Bronchial epithelial cell (primary cell): ENCODE results near the gene SDF4. TPM values are rescaled to one million over a fixed set of nuclear protein-coding genes. Genes with fewer than 3 reads are reported as not detected.
A peak's percentile ranks its signal among the peaks of the same experiment; 100 is the strongest.

ENCODE experiments used
- DNase-seq: peaks from one replicate; pipeline ENCODE4 v3.0.0-alpha.2; 2010; ENCODE audit warnings: low read depth
- FAIRE-seq: peaks from 2 replicates; lab custom pipeline; 2011; peaks lifted over from hg19 to GRCh38; lab: Jason Lieb, UNC
- H3K27me3 ChIP-seq: 2 replicates; pipeline ENCODE4 v1.5.1; 2011; ENCODE audit warnings: low read length; ENCODE audit not compliant: control insufficient read depth, insufficient read depth
- H3K36me3 ChIP-seq: 2 replicates; pipeline ENCODE4 v1.5.1; 2011; ENCODE audit warnings: low read length; ENCODE audit not compliant: control insufficient read depth, insufficient read depth
- H3K4me3 ChIP-seq: 2 replicates; pipeline ENCODE4 v1.5.1; 2011; ENCODE audit warnings: mild to moderate bottlenecking, low read depth, low read length, control low read depth
- CTCF ChIP-seq: IDR thresholded peaks from 2 replicates; pipeline ENCODE4 v1.5.1; 2011; ENCODE audit warnings: mild to moderate bottlenecking, moderate library complexity, low read length, control low read depth, inconsistent platforms; ENCODE audit not compliant: insufficient read depth, severe bottlenecking
- total RNA-seq: library from RNA; depleted of rRNA; stranded (reverse); fragments of >200 nt; gene quantifications from 2 replicates; pipeline ENCODE4 v1.2.1, GENCODE V29; 2014

Gene SDF4
- total RNA-seq, 1 donor from 2014 or later = 68.2 TPM

- no peak for FAIRE-seq
- DNase-seq = no peak
- H3K27me3 ChIP-seq = no peaks in the 10 kb centered on the region
- H3K36me3 ChIP-seq = peaks cover 2% of the 10 kb centered on the region
- H3K4me3 ChIP-seq = no peak overlapping the region
- no peak for TF ChIP-seq CTCF
Observed at GRCh38 chr1:1239227-1239613, 7.4 kb upstream of the SDF4 start.

- H3K4me3 ChIP-seq = no peak overlapping the region
- H3K27me3 ChIP-seq = no peaks in the 10 kb centered on the region
- DNase-seq (no peak), FAIRE-seq (no peak)
- H3K36me3 ChIP-seq = peaks cover 2% of the 10 kb centered on the region
- no peak for TF ChIP-seq CTCF
Observed at GRCh38 chr1:1238702-1239178, 6.9 kb upstream of the SDF4 start.

- no peak for FAIRE-seq
- DNase-seq = peak; percentile 22
- no peak for TF ChIP-seq CTCF
- Histone ChIP-seq H3K4me3 (no peak overlapping the region), H3K27me3 (no peaks in the 10 kb centered on the region), H3K36me3 (peaks cover 2% of the 10 kb centered on the region)
Observed at GRCh38 chr1:1237874-1238701, 6.3 kb upstream of the SDF4 start.

GRCh38 chr1:1236945-1237873, 5.4 kb upstream of the SDF4 start:
- Histone ChIP-seq H3K27me3 (no peaks in the 10 kb centered on the region), H3K36me3 (peaks cover 2% of the 10 kb centered on the region), H3K4me3 (no peak overlapping the region)
- FAIRE-seq (no peak), DNase-seq (no peak)
- no peak for TF ChIP-seq CTCF

- TF ChIP-seq CTCF = no peak
- Histone ChIP-seq H3K4me3 (no peak overlapping the region), H3K36me3 (peaks cover 2% of the 10 kb centered on the region), H3K27me3 (no peaks in the 10 kb centered on the region)
- DNase-seq = no peak
- no peak for FAIRE-seq
Observed at GRCh38 chr1:1236176-1236763, 4.5 kb upstream of the SDF4 start.
